ENCODE data around the gene PHF21A.

DNA sequence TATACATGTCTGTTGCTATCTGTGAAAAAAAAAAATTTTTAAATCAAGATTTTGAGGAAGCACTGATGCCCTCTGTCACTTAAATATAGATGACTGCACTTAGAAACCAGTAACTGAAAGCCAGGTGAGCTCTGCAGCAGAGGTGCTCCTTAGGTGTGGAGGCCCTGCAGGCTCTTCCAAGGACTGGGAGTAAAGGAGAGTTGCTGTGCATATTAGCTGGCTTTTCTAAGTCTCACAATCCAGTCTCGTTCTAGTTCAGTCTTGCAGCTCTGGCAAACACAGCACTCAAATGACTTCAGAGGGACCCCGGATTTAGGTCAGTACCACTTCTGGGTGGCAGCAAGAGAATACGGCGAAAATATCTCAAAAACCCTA lies 137.8 kb downstream of the PHF21A start:
- TF ChIP-seq CTCF (IDR thresholded peaks at IDR 0.05 in 2 of 3, conservative IDR thresholded peaks at IDR 0.05 in 1 of 3; ENCODE audit: control insufficient read depth in 2 of 3, extremely low read depth in 1 of 3, insufficient read depth in 1 of 3, low read depth in 3 of 3, low read length in 3 of 3) (no peak), DPF2 (IDR thresholded peaks at IDR 0.05) (no peak), STAT3 (IDR thresholded peaks at IDR 0.05; ENCODE audit: low read depth, low read length) (no peak), CBX3 (IDR thresholded peaks at IDR 0.05; ENCODE audit: borderline replicate concordance, low read depth) (no peak), SUZ12 (IDR thresholded peaks at IDR 0.05; ENCODE audit: unreplicated experiment) (no peak), SIN3A (IDR thresholded peaks at IDR 0.05; ENCODE audit: low read depth, low read length) (no peak)

Measured in GM12878 (cell line).